Activated T-cell treated with anti-CD3 and anti-CD28 coated beads for 1 hour (primary cell): Measurements from ENCODE around the gene PLCB1.
"Not testable (repeated sequence)": the region's sequence is repeated elsewhere in the genome, so short reads cannot be mapped to it uniquely, and the experiment has no call there.

Experiments used
- DNase-seq: peaks from one replicate; pipeline ENCODE4 v3.0.0-alpha.2; 2020; ENCODE audit warnings: low read depth

The PLCB1 gene

GRCh38 chr20:8449123-8449522, 317.1 kb downstream of the PLCB1 start:
- no peak for DNase-seq

GRCh38 chr20:8454137-8454712, 322.2 kb downstream of the PLCB1 start:
- DNase-seq, result no peak

GRCh38 chr20:8456765-8457164, 324.7 kb downstream of the PLCB1 start:
- DNase-seq, result no peak

GRCh38 chr20:8457978-8458377, 325.9 kb downstream of the PLCB1 start:
- DNase-seq, result no peak

- DNase-seq, result no peak
Observed at GRCh38 chr20:8461186-8461585, 329.1 kb downstream of the PLCB1 start.

GRCh38 chr20:8464368-8464767, 332.3 kb downstream of the PLCB1 start:
- no peak for DNase-seq

GRCh38 chr20:8466781-8467180, 334.7 kb downstream of the PLCB1 start:
- not testable (repeated sequence) for DNase-seq

GRCh38 chr20:8470156-8470555, 338.1 kb downstream of the PLCB1 start:
- DNase-seq, result no peak

GRCh38 chr20:8471465-8471864, 339.4 kb downstream of the PLCB1 start:
- DNase-seq, result no peak

GRCh38 chr20:8473459-8473858, 341.4 kb downstream of the PLCB1 start:
- no peak for DNase-seq

- no peak for DNase-seq
Observed at GRCh38 chr20:8474027-8474668, 342.1 kb downstream of the PLCB1 start.

GRCh38 chr20:8476021-8476420, 344.0 kb downstream of the PLCB1 start:
- no peak for DNase-seq

- no peak for DNase-seq
Observed at GRCh38 chr20:8480597-8480996, 348.5 kb downstream of the PLCB1 start.

- DNase-seq, result no peak
Observed at GRCh38 chr20:8487696-8488095, 355.6 kb downstream of the PLCB1 start.

- DNase-seq, result no peak
Observed at GRCh38 chr20:8489094-8489883, 357.2 kb downstream of the PLCB1 start.

- DNase-seq, result no peak
Observed at GRCh38 chr20:8490076-8490830, 358.2 kb downstream of the PLCB1 start.

GRCh38 chr20:8492173-8492572, 360.1 kb downstream of the PLCB1 start:
- no peak for DNase-seq

- DNase-seq, result no peak
Observed at GRCh38 chr20:8498571-8498970, 366.5 kb downstream of the PLCB1 start.

- DNase-seq, result no peak
Observed at GRCh38 chr20:8504030-8504429, 372.0 kb downstream of the PLCB1 start.

GRCh38 chr20:8505476-8506200, 373.6 kb downstream of the PLCB1 start:
- no peak for DNase-seq

GRCh38 chr20:8507231-8507630, 375.2 kb downstream of the PLCB1 start:
- DNase-seq, result no peak

- no peak for DNase-seq
Observed at GRCh38 chr20:8509809-8510208, 377.7 kb downstream of the PLCB1 start.
